ENCODE data around the gene STK35.

DNA sequence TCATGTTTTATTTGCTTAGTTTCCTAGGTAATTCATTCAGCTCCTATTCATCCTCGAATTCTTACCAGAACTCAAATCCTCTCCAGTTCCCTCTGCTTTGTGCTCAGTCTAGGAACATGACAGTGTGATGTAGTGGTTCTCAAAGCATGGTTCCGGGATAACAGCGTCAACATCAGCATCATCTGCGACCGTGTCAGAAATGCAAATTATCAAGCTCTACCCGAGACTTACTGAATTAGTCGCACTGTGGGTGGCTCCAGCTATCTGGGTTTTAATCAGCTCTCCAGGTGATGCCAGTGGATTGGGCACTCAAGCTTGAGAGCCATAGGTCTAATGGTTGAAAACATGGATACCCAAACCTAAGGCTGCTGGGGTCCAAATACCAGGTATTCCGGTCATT lies 7.7 kb upstream of the STK35 start:
- TF ChIP-seq, protein P1, sequence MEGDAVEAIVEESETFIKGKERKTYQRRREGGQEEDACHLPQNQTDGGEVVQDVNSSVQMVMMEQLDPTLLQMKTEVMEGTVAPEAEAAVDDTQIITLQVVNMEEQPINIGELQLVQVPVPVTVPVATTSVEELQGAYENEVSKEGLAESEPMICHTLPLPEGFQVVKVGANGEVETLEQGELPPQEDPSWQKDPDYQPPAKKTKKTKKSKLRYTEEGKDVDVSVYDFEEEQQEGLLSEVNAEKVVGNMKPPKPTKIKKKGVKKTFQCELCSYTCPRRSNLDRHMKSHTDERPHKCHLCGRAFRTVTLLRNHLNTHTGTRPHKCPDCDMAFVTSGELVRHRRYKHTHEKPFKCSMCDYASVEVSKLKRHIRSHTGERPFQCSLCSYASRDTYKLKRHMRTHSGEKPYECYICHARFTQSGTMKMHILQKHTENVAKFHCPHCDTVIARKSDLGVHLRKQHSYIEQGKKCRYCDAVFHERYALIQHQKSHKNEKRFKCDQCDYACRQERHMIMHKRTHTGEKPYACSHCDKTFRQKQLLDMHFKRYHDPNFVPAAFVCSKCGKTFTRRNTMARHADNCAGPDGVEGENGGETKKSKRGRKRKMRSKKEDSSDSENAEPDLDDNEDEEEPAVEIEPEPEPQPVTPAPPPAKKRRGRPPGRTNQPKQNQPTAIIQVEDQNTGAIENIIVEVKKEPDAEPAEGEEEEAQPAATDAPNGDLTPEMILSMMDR (IDR thresholded peaks at IDR 0.05): no peak
- no peak for TF ChIP-seq POLR2A (IDR thresholded peaks at IDR 0.05)
